Measurements from ENCODE around the gene CITED1.

CITED1 gene

GRCh38 chrX:72308566-72309296 lies 3.0 kb upstream of the CITED1 start:
- peak; percentile 3 to 8 for DNase-seq

- DNase-seq = no peak
Observed at GRCh38 chrX:72308209-72308565, 2.5 kb upstream of the CITED1 start.

GRCh38 chrX:72307646-72308051 lies 1.9 kb upstream of the CITED1 start:
- DNase-seq = no peak

GRCh38 chrX:72306851-72307645 lies 1.3 kb upstream of the CITED1 start:
- DNase-seq = peak in 1 of 2 donors; percentile 40

- no peak for DNase-seq
Observed at GRCh38 chrX:72306085-72306801, 529 bp upstream of the CITED1 start.

GRCh38 chrX:72304877-72305276 lies 837 bp downstream of the CITED1 start:
- DNase-seq = no peak

- DNase-seq = no peak
Observed at GRCh38 chrX:72301781-72302180, 3.9 kb downstream of the CITED1 start.

GRCh38 chrX:72299891-72300630 lies 5.7 kb downstream of the CITED1 start:
- DNase-seq = no peak

GRCh38 chrX:72297953-72298730 lies 7.6 kb downstream of the CITED1 start:
- no peak for DNase-seq

GRCh38 chrX:72296991-72297390 lies 8.7 kb downstream of the CITED1 start:
- DNase-seq = no peak

GRCh38 chrX:72295745-72296144 lies 10.0 kb downstream of the CITED1 start:
- DNase-seq = no peak

- DNase-seq = no peak
Observed at GRCh38 chrX:72294497-72294896, 11.2 kb downstream of the CITED1 start.

GRCh38 chrX:72282302-72282701 lies 23.4 kb downstream of the CITED1 start:
- no peak for DNase-seq

- no peak for DNase-seq
Observed at GRCh38 chrX:72280321-72280845, 25.3 kb downstream of the CITED1 start.

GRCh38 chrX:72276478-72276953 lies 29.2 kb downstream of the CITED1 start:
- DNase-seq = no peak

- DNase-seq = no peak
Observed at GRCh38 chrX:72274526-72274925, 31.2 kb downstream of the CITED1 start.

- DNase-seq = no peak
Observed at GRCh38 chrX:72273718-72274117, 32.0 kb downstream of the CITED1 start.

GRCh38 chrX:72272868-72273267 lies 32.8 kb downstream of the CITED1 start:
- no peak for DNase-seq

- DNase-seq = no peak
Observed at GRCh38 chrX:72271812-72272211, 33.9 kb downstream of the CITED1 start.

- DNase-seq = no peak
Observed at GRCh38 chrX:72271091-72271788, 34.5 kb downstream of the CITED1 start.

- no peak for DNase-seq
Observed at GRCh38 chrX:72270316-72270866, 35.3 kb downstream of the CITED1 start.

All from bone marrow (tissue), 2 donors.